Forelimb muscle (tissue), 1 donor: ENCODE measurements around the gene HEATR1. TPM values are rescaled to one million over a fixed set of nuclear protein-coding genes. Genes with fewer than 3 reads are reported as not detected.
"Not testable (repeated sequence)": the region's sequence is repeated elsewhere in the genome, so short reads cannot be mapped to it uniquely, and the experiment has no call there.

Experiments used
- DNase-seq: peaks from one replicate; pipeline ENCODE4 v3.0.0-alpha.2; 2013; ENCODE audit warnings: low read depth
- polyA plus RNA-seq: library from polyadenylated mRNA; unstranded; fragments of 120-200 nt; gene quantifications from one replicate; pipeline ENCODE4 v1.2.1, GENCODE V29; 2013; ENCODE audit not compliant: insufficient read length

HEATR1 gene
- polyA plus RNA-seq, 1 donor, result 15.6 TPM

GRCh38 chr1:236508593-236509027 is 95.7 kb downstream of the HEATR1 start:
- DNase-seq, result no peak

GRCh38 chr1:236507022-236507700 is 97.2 kb downstream of the HEATR1 start:
- no peak for DNase-seq

- DNase-seq, result not testable (repeated sequence)
Measured at GRCh38 chr1:236504338-236504737, 100.0 kb downstream of the HEATR1 start.

- DNase-seq, result no peak
Measured at GRCh38 chr1:236502972-236503639, 101.2 kb downstream of the HEATR1 start.

- no peak for DNase-seq
Measured at GRCh38 chr1:236502579-236502971, 101.7 kb downstream of the HEATR1 start.

- DNase-seq, result no peak
Measured at GRCh38 chr1:236501093-236501492, 103.2 kb downstream of the HEATR1 start.

Other genes starting within 250 kb of the HEATR1 start
- 0.32 TPM for gene EDARADD, start 210.2 kb downstream of the HEATR1 start, polyA plus RNA-seq
- gene LGALS8, start 80.5 kb downstream of the HEATR1 start, polyA plus RNA-seq, result 26.8 TPM
- 2,397 TPM for gene ACTN2, start 82.0 kb upstream of the HEATR1 start, polyA plus RNA-seq
- gene MTR, start 190.8 kb upstream of the HEATR1 start, polyA plus RNA-seq, result 19.7 TPM